Urinary bladder (tissue), 4 donors: ENCODE results near the gene TMEM263. TPM values are rescaled to one million over a fixed set of nuclear protein-coding genes. Genes with fewer than 3 reads are reported as not detected.

ENCODE experiments used
- DNase-seq: peaks from one replicate; pipeline ENCODE4 v3.0.0-alpha.2; 2015; ENCODE audit errors: extremely low spot score
- H3K27ac ChIP-seq: one replicate; pipeline ENCODE4 v1.5.1; 2013; ENCODE audit warnings: low read depth, mild to moderate bottlenecking, moderate library complexity
- H3K36me3 ChIP-seq: one replicate; pipeline ENCODE4 v1.6.1; 2013; ENCODE audit warnings: mild to moderate bottlenecking, moderate library complexity; ENCODE audit not compliant: insufficient read depth
- H3K4me1 ChIP-seq: one replicate; pipeline ENCODE4 v1.6.1; 2013; ENCODE audit warnings: mild to moderate bottlenecking, moderate library complexity; ENCODE audit not compliant: insufficient read depth
- H3K4me3 ChIP-seq: one replicate; pipeline ENCODE4 v1.5.1; 2013; ENCODE audit warnings: low read depth, low read length
- WGBS: extraction: QIAGEN DNeasy Blood & Tissue Kit; methylation state at CpG from one replicate; pipeline ENCODE4 v1.1.7; 2013; 5-methylcytosine and 5-hydroxymethylcytosine counted together
- polyA plus RNA-seq: library from polyadenylated mRNA; stranded (reverse); fragments of 200-250 nt; gene quantifications from one replicate; pipeline ENCODE4 v1.2.3, GENCODE V29; 2013
- total RNA-seq: library from RNA; depleted of rRNA; stranded (reverse); fragments of >200 nt; gene quantifications from one replicate; pipeline ENCODE4 v1.2.3, GENCODE V29; 2014
- donor health status: healthy with polysubstance abuse.
- donor health status: healthy.

The TMEM263 gene
- total and polyA plus RNA-seq, 2 donors, result 21.5 to 183 TPM

- H3K36me3 ChIP-seq, result peaks cover 5% of the 10 kb centered on the region
- no peak overlapping the region for H3K27ac ChIP-seq
- 82% methylated on average over 3 of the region's 3 CpGs for WGBS
- no peak for DNase-seq
- H3K4me3 ChIP-seq, result no peak overlapping the region
- H3K4me1 ChIP-seq, result no peaks in the 10 kb centered on the region
Measured at GRCh38 chr12:107014055-107014454, 58.3 kb downstream of the TMEM263 start.

- H3K4me1 ChIP-seq, result no peaks in the 10 kb centered on the region
- 81% methylated on average over 4 of the region's 4 CpGs for WGBS
- H3K36me3 ChIP-seq, result peaks cover 5% of the 10 kb centered on the region
- no peak overlapping the region for H3K4me3 ChIP-seq
- no peak overlapping the region for H3K27ac ChIP-seq
- no peak for DNase-seq
Measured at GRCh38 chr12:107017042-107017441, 61.3 kb downstream of the TMEM263 start.

- Histone ChIP-seq H3K4me1 (no peaks in the 10 kb centered on the region), H3K36me3 (peaks cover 5% of the 10 kb centered on the region), H3K4me3 (no peak overlapping the region), H3K27ac (no peak overlapping the region)
- WGBS, result 96% methylated on average over 2 of the region's 2 CpGs
- no peak for DNase-seq
Measured at GRCh38 chr12:107019546-107019945, 63.8 kb downstream of the TMEM263 start.

Other genes with a start within 250 kb of the TMEM263 start
- 28.9 TPM for gene RIC8B, start 181.2 kb upstream of the TMEM263 start, total RNA-seq
- 10.5 TPM for gene RIC8B, start 181.2 kb upstream of the TMEM263 start, polyA plus RNA-seq
- gene MTERF2, start 31.2 kb downstream of the TMEM263 start, total RNA-seq, result 17.7 TPM
- gene MTERF2, start 31.2 kb downstream of the TMEM263 start, polyA plus RNA-seq, result 14.7 TPM
- 45.5 TPM for gene CRY1, start 137.6 kb downstream of the TMEM263 start, total RNA-seq
- 13.7 TPM for gene CRY1, start 137.6 kb downstream of the TMEM263 start, polyA plus RNA-seq